Activated CD8-positive, alpha-beta memory T cell treated with anti-CD3 and anti-CD28 coated beads, Interleukin-2, amount 50 U/mL, for 1 hour (primary cell): ENCODE measurements around the gene FGD2.
"Not testable (repeated sequence)": the region's sequence is repeated elsewhere in the genome, so short reads cannot be mapped to it uniquely, and the experiment has no call there.

Experiments used
- DNase-seq: peaks from one replicate; pipeline ENCODE4 v3.0.0-alpha.2; 2020; ENCODE audit errors: extremely low read depth

Gene FGD2

GRCh38 chr6:36990401-36990800 is 15.1 kb upstream of the FGD2 start:
- DNase-seq, result not testable (repeated sequence)

- no peak for DNase-seq
Measured at GRCh38 chr6:36997811-36998722, 7.4 kb upstream of the FGD2 start.

GRCh38 chr6:36998723-36999038 is 6.8 kb upstream of the FGD2 start:
- DNase-seq, result no peak

GRCh38 chr6:36999061-36999750 is 6.2 kb upstream of the FGD2 start:
- DNase-seq, result no peak

DNA sequence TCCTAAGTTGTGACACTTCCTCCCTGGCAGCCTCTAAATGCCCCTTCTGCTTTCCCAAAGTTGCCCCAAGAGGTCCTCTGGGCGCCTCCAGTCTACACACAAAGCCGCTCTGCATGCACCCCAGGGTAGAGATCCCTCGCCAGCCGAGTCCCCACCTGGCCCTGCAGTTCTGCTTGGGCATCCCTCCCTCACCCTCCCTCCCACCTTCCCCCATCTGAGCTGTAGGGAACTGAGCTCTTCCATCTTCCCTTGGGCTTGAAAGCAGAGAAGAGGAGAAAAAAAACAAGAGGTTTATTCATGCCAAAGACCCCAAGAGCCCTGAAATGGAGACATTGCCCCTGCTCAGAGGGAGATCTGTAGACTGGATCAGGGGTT is 5.7 kb upstream of the FGD2 start:
- no peak for DNase-seq

DNA sequence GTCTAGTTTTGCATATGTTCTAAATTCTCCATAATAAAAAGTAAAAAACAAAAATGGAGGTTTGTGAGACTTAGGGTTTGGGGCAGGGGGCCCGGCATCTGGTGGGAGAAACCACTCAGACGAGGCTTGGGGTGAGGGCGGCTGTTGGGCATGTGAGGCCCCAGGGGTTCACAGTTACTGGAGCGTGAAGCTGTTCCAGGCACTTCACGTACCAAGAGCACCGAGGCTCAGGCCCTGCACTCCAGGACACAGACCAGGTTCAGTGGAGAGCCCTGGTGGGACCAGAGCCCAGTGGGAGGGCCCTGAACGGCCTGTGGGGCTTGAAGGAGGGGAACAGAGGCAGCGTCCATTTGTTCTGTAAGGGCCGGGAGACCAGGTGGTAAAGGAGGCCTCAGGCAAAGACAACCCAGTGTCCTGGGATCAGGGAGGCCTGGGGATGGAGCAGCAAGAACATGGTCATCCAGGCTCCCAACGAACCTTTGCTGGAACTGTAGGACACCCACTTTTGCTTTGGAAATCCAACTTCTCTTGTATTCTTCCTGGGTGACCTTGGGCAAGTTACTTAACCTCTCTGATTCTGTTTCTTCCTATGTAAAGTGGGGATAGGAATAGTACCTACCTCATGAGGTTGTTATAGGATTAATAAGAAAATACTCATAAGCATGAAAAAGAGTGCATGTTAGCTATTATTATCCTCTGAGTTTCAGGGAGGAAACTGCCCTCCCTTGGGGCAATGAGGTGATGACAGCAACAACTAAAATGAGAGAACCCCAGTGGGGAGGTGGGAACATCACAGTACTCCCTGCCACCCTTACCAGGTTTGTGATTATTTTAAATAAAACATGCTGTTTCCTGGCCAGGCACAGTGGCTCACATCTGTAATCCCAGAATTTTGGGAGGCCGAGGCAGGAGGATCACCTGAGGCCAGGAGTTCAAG is 1.1 kb upstream of the FGD2 start:
- DNase-seq, result no peak

DNA sequence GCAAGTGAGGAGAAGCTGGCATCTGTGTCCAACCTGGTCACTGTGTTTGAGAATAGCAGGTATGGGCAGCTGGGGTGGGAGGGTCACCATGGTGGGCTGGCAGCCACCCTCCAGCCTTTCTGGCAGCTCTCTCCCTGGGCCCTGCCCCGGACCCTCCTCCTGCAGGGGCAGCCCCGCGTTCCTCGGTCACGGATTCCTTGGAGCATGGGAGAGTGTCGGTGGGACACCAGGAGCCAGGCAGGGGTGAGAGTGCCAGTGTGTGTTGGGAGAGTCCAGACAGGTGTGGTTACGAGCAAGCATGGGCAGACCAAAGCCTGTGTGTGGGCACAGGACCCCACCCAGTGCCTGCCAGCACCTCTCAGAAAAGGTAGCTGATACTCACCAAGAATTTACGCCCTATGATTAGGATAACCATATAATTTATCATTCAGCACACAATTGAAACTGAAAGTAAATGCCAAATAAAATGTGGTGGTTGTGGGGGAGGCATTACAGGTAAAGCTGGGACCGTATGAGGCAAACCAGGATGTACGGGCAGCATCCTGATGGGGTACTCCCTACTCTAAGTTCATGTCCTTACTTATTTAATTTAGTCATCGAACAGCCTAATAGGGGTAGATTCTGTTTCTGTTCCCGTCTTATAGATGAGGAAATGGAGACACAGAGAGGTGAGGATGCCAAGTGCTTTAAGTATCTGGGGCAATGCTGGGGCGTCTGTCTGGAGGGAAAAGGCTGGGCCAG is 542 bp downstream of the FGD2 start:
- DNase-seq, result no peak

DNA sequence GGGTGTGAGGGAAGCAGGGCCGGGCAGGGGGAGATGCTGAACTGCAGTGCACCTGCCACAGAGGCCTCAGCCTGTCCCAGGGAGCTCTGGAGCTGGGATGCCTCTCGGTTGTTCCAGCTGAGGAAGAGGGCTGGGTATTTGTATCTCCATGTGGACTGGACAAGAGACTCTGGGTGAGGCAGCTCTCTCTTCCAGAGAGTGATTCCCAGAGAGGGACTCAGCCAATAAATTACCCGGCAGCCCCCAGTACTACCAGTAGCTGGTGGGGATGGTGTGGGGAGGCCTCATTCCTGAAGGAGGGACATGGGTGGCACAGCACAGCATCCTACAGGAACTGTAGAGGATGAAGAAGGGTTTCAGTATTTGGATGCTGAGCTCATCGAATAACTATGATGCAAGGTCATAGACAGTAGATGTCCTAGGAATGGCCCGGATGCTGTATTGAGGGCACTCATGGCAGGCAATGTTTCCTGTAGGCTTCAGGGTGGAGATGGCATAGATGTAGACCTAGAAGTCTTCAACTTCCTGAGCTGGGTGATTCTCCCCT is 1.4 kb downstream of the FGD2 start:
- no peak for DNase-seq

DNA sequence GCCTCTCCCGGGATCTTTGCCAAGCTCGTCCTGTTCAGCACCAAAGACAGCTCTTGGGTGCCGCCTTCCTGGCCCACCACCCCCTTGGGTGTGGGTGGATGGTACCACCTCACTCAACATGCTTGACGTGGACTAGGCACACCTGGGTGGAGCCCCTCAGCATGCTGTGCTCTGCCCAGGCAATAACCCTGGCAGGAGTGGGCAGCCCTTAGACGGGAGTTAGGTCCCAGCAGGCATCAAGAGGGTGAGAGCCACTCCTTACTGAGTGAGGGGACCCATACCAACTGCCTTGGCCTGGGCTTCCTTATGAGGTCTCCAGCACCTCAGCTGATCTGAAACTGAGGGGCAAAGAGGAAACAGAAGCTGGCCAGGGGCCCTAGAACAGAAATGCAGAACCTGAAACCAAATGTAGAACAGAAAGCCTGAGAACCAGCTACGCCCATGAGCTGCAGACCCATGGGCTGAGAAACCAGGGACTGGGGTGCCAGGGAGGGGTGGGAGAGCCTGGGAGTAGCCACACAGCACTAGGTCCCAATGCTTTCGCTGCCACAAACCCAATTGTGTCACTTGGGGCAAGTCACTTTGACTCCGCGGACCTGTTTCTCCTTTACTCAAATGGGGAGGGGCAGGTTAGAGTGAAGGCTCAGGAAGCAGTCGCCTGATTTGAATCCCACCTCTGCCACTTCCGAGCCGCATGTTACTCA is 2.0 kb downstream of the FGD2 start:
- DNase-seq, result no peak

DNA sequence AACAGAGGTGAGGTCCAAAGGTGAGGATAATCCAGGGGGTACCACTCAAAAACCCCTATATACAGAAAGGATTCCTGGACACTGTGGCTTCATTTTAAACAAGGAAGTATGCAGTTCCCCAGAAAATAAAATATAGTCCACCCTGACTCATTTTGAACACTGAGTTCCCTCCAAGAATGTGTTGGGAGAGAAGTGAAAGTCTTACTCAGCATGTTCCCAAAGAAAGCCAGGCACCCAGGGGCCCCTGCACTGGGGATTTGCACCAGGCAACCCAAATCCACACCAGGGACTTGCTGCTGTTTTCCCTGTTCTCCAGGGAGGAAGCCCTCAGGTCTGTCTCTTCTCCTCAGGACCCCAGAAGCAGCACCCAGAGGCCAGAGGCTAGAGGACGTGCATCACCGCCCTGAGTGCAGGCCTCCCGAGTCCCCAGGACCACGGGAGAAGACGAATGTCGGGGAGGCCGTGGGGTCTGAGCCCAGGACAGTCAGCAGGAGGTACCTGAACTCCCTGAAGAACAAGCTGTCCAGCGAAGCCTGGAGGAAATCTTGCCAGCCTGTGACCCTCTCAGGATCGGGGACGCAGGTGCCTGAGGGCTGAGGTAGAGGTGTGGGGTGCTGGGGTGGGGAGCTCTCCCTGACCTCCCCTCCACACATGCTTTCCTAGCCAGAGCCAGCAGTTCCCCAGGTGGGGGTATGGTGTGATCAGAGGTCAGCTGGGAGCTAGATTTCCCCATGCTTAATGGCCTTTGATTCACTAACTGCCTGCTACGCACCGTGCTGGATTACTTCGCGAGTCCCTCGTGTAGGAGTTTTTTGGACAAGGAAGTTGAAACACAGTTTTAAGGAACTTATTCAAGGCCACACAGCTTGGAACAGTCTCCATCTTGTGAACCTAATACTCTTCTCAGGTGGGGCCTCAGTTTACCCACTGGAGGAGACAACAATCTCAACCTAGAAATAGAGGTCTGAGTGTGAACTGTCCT is 3.3 kb downstream of the FGD2 start:
- DNase-seq, result no peak

GRCh38 chr6:37010402-37010892 is 5.0 kb downstream of the FGD2 start:
- DNase-seq, result no peak

DNA sequence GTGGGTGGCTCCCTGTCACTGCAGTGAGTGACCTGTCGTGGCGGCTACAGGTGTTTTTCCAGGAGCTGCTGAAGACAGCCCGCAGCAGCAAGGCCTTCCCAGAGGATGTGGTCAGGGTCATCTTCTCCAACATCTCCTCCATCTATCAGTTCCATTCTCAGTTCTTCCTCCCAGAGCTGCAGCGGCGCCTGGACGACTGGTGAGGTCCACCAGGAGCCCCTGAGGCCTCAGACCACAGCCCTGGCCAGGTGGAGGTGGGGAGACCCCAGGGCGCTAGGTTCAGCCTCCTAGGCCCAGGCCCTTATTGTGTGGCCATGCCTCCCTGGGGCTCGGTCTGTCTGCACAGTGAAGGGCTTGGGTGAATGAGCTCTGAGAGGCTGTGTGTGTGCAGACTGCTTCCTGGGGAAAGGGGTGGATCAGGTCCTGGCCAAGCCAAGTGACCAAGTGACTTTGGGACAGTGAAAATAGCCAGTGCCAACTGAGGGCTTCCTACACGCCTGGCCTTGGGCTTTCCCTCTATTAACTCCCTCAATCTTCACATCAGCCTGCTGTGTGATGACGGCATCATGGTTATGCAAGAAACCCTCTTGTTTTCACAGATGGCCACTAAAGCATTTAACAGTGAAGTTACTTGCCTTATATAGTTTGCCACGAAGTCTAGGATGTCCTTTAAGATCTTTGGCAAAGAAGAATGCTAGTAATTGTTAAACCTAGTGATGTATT is 6.4 kb downstream of the FGD2 start:
- DNase-seq, result no peak

DNA sequence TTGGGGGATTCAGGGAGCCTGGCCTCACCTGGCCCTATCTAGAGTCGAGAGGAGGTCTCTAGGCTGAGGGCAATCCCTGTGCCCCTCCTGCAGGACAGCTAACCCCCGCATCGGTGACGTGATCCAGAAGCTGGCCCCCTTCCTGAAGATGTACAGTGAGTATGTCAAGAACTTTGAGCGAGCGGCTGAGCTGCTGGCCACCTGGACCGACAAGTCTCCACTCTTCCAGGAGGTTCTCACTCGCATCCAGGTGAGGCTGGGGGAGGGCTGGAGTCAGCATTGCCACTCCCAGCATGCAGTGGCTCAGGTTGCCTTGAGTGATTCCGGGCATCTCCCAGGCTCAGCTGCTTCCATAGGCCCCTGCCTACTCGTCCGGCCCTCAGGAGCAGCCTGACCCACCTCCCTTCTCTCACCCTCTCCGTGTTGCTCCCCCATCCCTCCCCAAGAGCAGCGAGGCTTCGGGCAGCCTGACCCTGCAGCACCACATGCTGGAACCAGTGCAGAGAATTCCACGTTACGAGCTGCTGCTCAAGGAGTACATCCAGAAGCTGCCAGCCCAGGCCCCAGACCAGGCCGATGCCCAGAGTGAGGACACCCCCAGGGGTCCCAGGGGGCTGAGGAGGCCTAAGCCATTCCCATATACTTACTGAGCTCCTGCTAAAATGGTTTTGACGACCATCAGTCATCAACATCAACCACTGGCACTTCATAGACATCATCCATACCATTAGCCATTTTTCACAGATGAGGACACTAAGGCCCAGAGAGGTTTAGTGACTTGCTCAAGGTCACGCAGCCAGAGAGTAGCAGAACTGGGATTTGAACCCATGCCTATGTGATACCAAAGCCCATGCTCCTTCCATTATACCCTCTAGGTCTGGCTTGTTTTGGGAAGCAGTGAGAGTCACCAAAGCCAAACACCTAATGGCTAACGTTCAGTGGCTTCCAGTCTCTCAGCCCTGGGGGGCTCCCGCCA is 8.3 kb downstream of the FGD2 start:
- no peak for DNase-seq

- no peak for DNase-seq
Measured at GRCh38 chr6:37014667-37015066, 9.2 kb downstream of the FGD2 start.

DNA sequence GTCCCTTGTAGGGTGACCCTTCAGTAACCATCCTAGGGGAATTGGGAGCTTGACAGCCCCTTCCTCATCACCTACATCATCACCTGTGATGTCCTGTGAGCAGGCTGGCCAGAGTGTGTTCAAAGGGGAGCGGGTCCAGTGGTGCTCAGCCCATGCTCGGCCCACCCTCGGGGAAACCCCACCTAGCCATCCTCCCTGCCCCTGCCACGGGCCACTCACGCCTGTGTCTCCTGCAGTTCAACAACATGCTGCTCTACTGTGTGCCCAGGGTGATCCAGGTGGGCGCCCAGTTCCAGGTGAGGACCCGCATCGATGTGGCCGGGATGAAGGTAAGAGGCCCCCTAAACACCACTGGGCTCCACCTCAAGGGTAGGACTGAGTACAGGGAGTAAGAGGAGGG is 10.1 kb downstream of the FGD2 start:
- no peak for DNase-seq

DNA sequence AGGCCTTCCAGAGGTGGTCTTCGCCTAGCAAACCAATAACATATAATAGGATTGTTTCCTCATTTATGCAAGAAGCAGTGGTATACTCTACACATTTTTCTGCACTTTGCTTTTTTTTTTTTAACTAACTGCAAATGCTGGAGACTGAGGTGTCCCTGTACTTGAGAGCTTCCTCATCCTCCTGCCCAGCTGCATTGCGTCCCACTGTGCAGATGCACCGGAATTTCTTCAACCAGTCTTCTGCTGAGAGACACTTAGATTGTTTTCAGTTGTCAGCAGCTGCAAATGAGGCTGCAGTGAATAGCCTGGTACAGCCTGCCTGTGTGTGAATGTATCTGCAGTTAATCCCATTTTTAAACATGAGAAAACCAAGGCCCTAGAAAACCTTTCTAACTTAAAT is 11.5 kb downstream of the FGD2 start:
- DNase-seq, result no peak

DNA sequence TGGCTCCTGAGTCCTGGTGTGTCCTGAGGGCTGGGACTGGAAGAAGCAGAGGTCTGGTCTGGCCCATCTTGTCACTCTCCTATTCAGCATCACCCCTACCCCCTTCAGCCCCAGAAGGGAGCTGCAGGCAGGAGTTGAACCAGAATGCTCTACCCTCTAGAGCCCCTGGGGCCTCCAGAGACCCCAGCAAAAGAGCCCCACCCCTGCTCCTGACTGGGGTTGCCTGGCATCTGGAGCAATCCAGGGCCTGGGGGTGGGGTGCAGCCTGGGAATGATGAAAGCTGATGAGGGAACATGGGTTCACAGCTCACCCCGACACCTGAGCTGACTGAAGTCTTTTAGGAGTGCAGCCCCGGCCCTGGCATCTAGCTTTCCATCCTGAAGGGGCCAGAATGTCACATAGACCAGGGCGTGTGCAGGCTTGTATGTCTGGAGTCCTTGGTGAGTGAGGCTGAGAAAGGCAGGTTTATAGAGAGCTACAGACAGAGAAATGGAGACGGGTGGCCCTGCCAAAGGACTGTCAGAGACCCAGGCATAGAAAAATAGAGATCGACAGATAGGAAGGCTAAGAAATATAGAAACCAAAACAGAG is 12.2 kb downstream of the FGD2 start:
- no peak for DNase-seq
